H1 (cell line): ENCODE results near the gene POLH.

ENCODE experiments used
- ATF2 ChIP-seq: IDR thresholded peaks from 2 replicates; pipeline ENCODE4 v1.6.1; 2012; ENCODE audit warnings: low read length, inconsistent platforms
- CREB1 ChIP-seq: IDR thresholded peaks from 2 replicates; pipeline ENCODE4 v1.6.1; 2012; ENCODE audit warnings: inconsistent platforms
- CTCF ChIP-seq, 3 experiments: IDR thresholded peaks; 1 replicate in 2 of 3; 2 replicates in 1 of 3; pipeline versions ENCODE4 v1.5.1 to v1.6.1; 2011; ENCODE audit warnings: low read length in 3 of 3, mild to moderate bottlenecking in 3 of 3, inconsistent platforms in 2 of 3, low read depth in 1 of 3, moderate library complexity in 1 of 3; ENCODE audit not compliant: insufficient read depth in 1 of 3; ENCODE audit errors: control extremely low read depth in 1 of 3
- EZH2 ChIP-seq: fragments of 200-600 bp; sonication (generic); IDR thresholded peaks from 2 replicates; pipeline ENCODE4 v1.7.1; 2012; ENCODE audit warnings: low read depth, mild to moderate bottlenecking, moderate library complexity, low read length, inconsistent platforms; ENCODE audit not compliant: severe bottlenecking
- GABPA ChIP-seq: IDR thresholded peaks from 2 replicates; pipeline ENCODE4 v1.6.1; 2011; ENCODE audit warnings: mild to moderate bottlenecking, low read length, moderate library complexity, borderline replicate concordance; ENCODE audit not compliant: insufficient read depth
- GTF2F1 ChIP-seq: IDR thresholded peaks from 2 replicates; pipeline ENCODE4 v1.6.1; 2012; ENCODE audit warnings: low read depth, low read length, improper control_type of control experiment, borderline replicate concordance
- MAX ChIP-seq: IDR thresholded peaks from 2 replicates; pipeline ENCODE4 v1.6.1; 2012; ENCODE audit warnings: inconsistent platforms
- TAF1 ChIP-seq: IDR thresholded peaks from 2 replicates; pipeline ENCODE4 v1.6.1; 2011; ENCODE audit warnings: mild to moderate bottlenecking, low read depth, low read length
- USF2 ChIP-seq: IDR thresholded peaks from 2 replicates; pipeline ENCODE4 v1.6.1; 2011; ENCODE audit warnings: low read length, improper control_type of control experiment

GRCh38 chr6:43608310-43608763, 32.4 kb downstream of the POLH start:
- TF ChIP-seq CTCF (IDR thresholded peaks at IDR 0.05; ENCODE audit: control extremely low read depth in 1 of 3, insufficient read depth in 1 of 3, low read depth in 1 of 3, low read length in 3 of 3) = peak; percentile 14 to 90 (median 72)
- no peak for TF ChIP-seq GTF2F1
- TF ChIP-seq TAF1 = no peak
- no peak for TF ChIP-seq GABPA
- no peak for TF ChIP-seq CREB1
- no peak for TF ChIP-seq USF2
- no peak for TF ChIP-seq MAX
- no peak for TF ChIP-seq EZH2
- TF ChIP-seq ATF2 = no peak
